DND-41 (cell line): ENCODE results near the gene RILPL1.

Experiments used
- CTCF ChIP-seq: IDR thresholded peaks from 2 replicates; pipeline ENCODE4 v1.5.1; 2012; ENCODE audit warnings: borderline replicate concordance, low read length, moderate library complexity, mild to moderate bottlenecking; ENCODE audit not compliant: poor library complexity, severe bottlenecking; ENCODE audit errors: extremely low read depth
- EZH2 ChIP-seq: IDR thresholded peaks from 3 replicates; pipeline ENCODE4 v1.6.1; 2012; ENCODE audit warnings: borderline replicate concordance, low read depth, mild to moderate bottlenecking, moderate library complexity, low read length, inconsistent platforms; ENCODE audit not compliant: severe bottlenecking

- TF ChIP-seq CTCF (no peak), EZH2 (no peak)
These were observed 490 bp downstream of the RILPL1 start for GRCh38 chr12:123532808-123533649.
